ENCODE data around the gene MRLN. TPM values are rescaled to one million over a fixed set of nuclear protein-coding genes. Genes with fewer than 3 reads are reported as not detected.
"Not testable (repeated sequence)": the region's sequence is repeated elsewhere in the genome, so short reads cannot be mapped to it uniquely, and the experiment has no call there.

MRLN gene
- total RNA-seq, 3 donors from 2014 or later = 0.38 TPM; not detected in 2

DNA sequence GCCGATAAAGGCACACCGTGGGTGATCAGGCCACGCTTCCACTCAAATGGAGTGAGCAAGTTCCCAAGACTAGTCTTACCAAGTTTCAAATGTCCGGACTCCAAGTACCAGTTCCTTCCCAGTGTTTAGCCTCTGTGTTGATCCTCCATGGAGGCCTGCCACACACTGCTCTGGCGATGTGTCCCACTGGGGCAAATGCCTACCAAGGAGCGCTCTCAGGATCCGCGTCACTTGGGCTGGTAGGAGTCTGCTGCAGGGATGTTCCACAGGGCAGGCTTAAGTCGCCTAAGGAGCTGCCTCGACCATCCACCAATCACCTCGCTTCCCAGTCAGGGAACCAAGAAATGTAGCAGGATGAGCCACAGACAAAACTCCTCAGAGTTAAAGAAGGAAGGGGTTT is 17.4 kb upstream of the MRLN start:
- H3K4me1 Mint-ChIP-seq (ENCODE audit: low read depth) = no peaks in the 10 kb centered on the region
- ATAC-seq (no peak), DNase-seq (no peak)
- no peaks in the 10 kb centered on the region for H3K9me3 Mint-ChIP-seq
- H3K36me3 Mint-ChIP-seq (ENCODE audit: insufficient read depth) = no peaks in the 10 kb centered on the region
- H3K27me3 Mint-ChIP-seq (ENCODE audit: low read depth) = peaks cover 2% of the 10 kb centered on the region
- no peak overlapping the region for H3K4me3 Mint-ChIP-seq

DNA sequence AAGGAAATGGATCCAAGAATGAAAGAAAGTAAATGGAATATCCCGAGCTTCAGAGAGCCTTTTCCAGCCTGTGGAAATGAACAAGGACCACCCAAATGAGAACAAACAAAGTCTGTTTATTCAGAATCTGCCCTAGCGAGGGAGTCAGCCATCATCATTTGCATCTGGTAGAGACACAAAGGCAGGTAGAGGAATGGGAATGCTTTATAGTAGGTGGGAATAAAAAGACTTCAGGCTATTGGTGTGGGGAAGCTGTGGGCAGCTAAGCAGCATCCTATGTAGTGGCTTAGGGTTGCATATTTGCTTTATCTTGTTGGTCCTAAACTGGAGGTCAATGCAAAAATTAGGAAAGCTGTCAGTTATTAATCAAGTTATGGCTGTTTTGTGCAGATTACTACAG is 9.2 kb upstream of the MRLN start:
- no peak overlapping the region for H3K4me3 Mint-ChIP-seq
- H3K36me3 Mint-ChIP-seq (ENCODE audit: insufficient read depth) = no peaks in the 10 kb centered on the region
- H3K9me3 Mint-ChIP-seq = peaks cover 6% of the 10 kb centered on the region
- H3K4me1 Mint-ChIP-seq (ENCODE audit: low read depth) = no peaks in the 10 kb centered on the region
- H3K27me3 Mint-ChIP-seq (ENCODE audit: low read depth) = peaks cover 2% of the 10 kb centered on the region
- ATAC-seq = no peak
- no peak for DNase-seq

DNA sequence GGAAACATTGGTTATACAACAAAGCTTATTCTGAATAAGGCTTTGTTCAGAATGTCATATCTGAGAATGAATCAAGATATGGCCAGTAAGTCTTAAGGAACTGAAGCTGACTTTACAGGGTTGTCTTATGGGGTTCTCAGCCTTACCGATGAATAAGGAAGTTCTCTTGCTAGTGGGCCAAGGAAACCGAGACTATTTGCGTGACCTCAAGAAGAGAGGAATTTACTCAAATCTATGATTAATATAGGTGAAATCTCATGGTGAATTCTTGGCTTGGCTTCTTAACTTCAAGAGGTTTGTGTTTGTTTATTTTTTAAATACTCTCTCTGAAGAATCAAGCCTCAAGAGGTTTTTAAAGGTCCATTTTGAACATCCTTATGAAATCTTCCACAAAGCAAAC is 4.7 kb upstream of the MRLN start:
- DNase-seq (no peak), ATAC-seq (no peak)
- Mint-ChIP-seq H3K36me3 (ENCODE audit: insufficient read depth) (no peaks in the 10 kb centered on the region), H3K4me3 (no peak overlapping the region), H3K9me3 (peaks cover 6% of the 10 kb centered on the region), H3K4me1 (ENCODE audit: low read depth) (no peaks in the 10 kb centered on the region), H3K27me3 (ENCODE audit: low read depth) (no peaks in the 10 kb centered on the region)

GRCh38 chr10:59754951-59755350 is 1.7 kb upstream of the MRLN start:
- no peak for DNase-seq
- no peaks in the 10 kb centered on the region for H3K4me1 Mint-ChIP-seq (ENCODE audit: low read depth)
- H3K4me3 Mint-ChIP-seq = no peak overlapping the region
- no peak for ATAC-seq
- peaks cover 2% of the 10 kb centered on the region for H3K27me3 Mint-ChIP-seq (ENCODE audit: low read depth)
- no peaks in the 10 kb centered on the region for H3K36me3 Mint-ChIP-seq (ENCODE audit: insufficient read depth)
- no peaks in the 10 kb centered on the region for H3K9me3 Mint-ChIP-seq

- no peaks in the 10 kb centered on the region for H3K4me1 Mint-ChIP-seq (ENCODE audit: low read depth)
- no peak for DNase-seq
- no peaks in the 10 kb centered on the region for H3K9me3 Mint-ChIP-seq
- no peak overlapping the region for H3K4me3 Mint-ChIP-seq
- ATAC-seq = no peak
- peaks cover 2% of the 10 kb centered on the region for H3K27me3 Mint-ChIP-seq (ENCODE audit: low read depth)
- H3K36me3 Mint-ChIP-seq (ENCODE audit: insufficient read depth) = no peaks in the 10 kb centered on the region
Observed at GRCh38 chr10:59752278-59752940, 846 bp downstream of the MRLN start.

DNA sequence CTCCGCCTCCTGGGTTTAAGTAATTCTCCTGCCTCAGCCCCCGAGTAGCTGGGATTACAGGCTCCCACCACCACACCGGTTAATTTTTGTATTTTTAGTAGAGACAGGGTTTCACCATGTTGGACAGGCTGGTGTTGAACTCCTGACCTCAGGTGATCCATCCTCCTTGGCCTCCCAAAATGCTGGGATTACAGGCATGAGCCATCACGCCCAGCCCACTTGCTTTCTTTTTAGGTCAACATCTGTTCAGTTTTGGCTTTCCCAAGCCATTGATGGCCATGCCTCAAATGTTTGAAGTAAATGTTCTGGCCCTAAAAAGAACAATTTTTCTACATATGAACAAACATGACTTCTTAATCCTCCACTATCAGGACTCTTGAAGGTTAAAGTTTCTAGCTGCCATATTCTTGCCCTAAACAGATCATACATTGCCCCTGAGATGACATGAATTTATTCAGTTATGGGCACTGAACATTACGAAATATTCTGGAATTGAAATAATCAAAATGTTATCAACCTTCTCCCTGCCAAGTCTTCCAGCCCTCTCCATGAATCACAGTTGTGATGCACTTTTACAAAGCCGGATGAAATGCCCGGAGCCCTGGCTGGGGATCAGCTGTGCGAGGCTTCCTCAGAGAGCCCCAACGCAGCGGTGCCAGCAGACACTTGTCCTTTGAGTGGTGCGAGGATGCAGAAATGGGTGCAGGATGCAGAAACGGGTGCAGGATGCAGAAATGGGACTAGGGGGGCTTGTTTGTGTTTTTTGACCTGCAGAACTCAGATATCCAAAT is 2.9 kb downstream of the MRLN start:
- DNase-seq (no peak), ATAC-seq (no peak)
- Mint-ChIP-seq H3K9me3 (no peaks in the 10 kb centered on the region), H3K4me3 (no peak overlapping the region), H3K36me3 (ENCODE audit: insufficient read depth) (no peaks in the 10 kb centered on the region), H3K4me1 (ENCODE audit: low read depth) (no peaks in the 10 kb centered on the region), H3K27me3 (ENCODE audit: low read depth) (peaks cover 5% of the 10 kb centered on the region)

DNA sequence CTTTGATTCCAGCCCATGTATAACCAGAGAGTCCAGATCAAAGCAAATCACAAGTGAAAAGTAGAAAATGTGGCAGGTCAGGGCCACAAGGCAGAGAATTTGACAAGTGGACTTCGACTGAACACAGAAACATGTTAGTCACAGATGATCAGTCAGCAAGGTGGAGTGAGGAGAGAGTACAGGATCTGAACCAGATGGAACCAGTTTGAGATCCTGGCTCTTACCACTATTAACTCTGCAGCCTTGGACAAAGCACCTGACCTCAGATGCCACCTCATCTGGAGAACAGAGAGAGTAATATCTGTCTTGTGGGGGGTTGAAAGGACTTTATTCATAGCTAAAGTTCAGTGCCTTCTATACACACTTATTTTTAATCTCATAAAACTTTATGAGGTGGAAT is 4.4 kb downstream of the MRLN start:
- no peak overlapping the region for H3K4me3 Mint-ChIP-seq
- no peak for ATAC-seq
- no peaks in the 10 kb centered on the region for H3K9me3 Mint-ChIP-seq
- peaks cover 5% of the 10 kb centered on the region for H3K27me3 Mint-ChIP-seq (ENCODE audit: low read depth)
- DNase-seq = no peak
- H3K36me3 Mint-ChIP-seq (ENCODE audit: insufficient read depth) = no peaks in the 10 kb centered on the region
- no peaks in the 10 kb centered on the region for H3K4me1 Mint-ChIP-seq (ENCODE audit: low read depth)

DNA sequence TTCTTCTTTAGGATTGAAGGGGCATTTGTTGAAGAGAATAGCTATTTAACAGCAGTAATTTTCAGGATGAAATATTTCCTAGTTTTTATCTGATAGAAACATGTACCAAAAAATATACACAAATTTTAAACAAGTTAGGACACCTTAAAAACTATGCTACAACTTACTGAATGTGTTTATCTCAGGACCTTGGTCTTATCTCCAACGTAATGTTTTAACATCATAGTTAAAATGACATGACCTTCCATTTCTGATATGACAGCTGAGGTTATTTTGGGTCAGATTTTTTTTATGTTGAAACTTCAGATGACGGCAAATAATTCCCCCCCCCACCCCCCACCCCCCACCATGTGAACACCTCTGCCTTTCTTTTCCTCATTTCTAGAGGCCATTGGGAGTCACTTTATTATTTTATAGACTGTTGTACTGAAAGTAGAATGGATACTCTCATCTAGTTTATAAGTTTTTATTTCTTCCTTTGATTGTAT is 8.0 kb downstream of the MRLN start:
- no peak overlapping the region for H3K4me3 Mint-ChIP-seq
- H3K9me3 Mint-ChIP-seq = no peaks in the 10 kb centered on the region
- no peaks in the 10 kb centered on the region for H3K36me3 Mint-ChIP-seq (ENCODE audit: insufficient read depth)
- no peak for ATAC-seq
- H3K4me1 Mint-ChIP-seq (ENCODE audit: low read depth) = no peaks in the 10 kb centered on the region
- DNase-seq = no peak
- peaks cover 2% of the 10 kb centered on the region for H3K27me3 Mint-ChIP-seq (ENCODE audit: low read depth)

DNA sequence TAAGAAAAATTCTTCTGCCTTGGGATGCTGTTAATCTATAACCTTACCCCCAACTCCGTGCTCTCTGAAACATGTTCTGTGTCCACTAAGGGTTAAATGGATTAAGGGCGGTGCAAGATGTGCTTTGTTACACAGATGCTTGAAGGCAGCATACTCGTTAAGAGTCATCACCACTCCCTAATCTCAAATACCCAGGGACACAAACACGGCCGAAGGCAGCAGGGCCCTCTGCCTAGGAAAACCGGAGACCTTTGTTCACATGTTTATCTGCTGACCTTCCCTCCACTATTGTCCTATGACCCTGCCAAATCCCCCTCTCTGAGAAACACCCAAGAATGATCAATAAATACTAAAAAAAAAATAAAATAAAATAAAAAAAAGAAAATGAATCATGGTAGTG is 8.5 kb downstream of the MRLN start:
- H3K36me3 Mint-ChIP-seq (ENCODE audit: insufficient read depth); H3K4me3 Mint-ChIP-seq; H3K27me3 Mint-ChIP-seq (ENCODE audit: low read depth); ATAC-seq; H3K4me1 Mint-ChIP-seq (ENCODE audit: low read depth); DNase-seq; H3K9me3 Mint-ChIP-seq: not testable (repeated sequence)

DNA sequence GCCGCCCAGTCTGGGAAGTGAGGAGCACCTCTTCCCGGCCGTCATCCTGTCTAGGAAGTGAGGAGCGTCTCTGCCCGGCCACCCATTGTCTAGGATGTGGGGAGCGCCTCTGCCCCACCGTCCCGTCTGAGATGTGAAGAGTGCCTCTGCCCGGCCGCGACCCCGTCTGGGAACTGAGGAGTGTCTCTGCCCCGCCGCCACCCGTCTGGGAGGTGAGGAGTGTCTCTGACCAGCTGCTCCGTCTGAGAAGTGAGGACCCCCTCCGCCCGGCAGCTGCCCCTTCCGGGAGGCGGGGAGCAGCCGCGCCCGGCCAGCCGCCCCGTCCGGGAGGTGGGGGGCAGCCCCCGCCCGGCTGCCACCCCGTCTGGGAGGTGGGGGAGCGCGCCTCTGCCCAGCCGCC is 9.1 kb downstream of the MRLN start:
- H3K4me3 Mint-ChIP-seq; H3K36me3 Mint-ChIP-seq (ENCODE audit: insufficient read depth); ATAC-seq: not testable (repeated sequence)

DNA sequence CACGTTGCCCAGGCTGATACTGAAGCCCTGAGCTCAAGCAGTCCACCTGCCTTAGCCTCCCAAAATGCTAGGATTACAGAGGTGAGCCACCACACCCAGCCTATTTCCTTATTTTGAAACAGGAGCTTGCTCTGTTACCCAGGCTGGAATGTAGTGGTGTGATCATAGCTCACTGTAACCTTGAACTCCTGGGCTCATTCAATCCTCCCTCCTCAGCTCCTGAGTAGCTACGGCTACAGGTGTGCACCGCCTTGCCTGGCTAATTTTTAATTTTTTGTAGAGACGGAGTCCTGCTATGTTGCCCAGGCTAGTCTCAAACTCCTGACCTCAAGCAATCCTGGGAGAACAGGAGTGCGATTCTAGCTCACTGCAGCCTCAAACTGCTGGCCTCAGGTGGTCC is 11.7 kb downstream of the MRLN start:
- no peaks in the 10 kb centered on the region for H3K9me3 Mint-ChIP-seq
- no peak overlapping the region for H3K4me3 Mint-ChIP-seq
- no peaks in the 10 kb centered on the region for H3K36me3 Mint-ChIP-seq (ENCODE audit: insufficient read depth)
- no peak for DNase-seq
- H3K27me3 Mint-ChIP-seq (ENCODE audit: low read depth) = peaks cover 4% of the 10 kb centered on the region
- ATAC-seq = no peak
- no peaks in the 10 kb centered on the region for H3K4me1 Mint-ChIP-seq (ENCODE audit: low read depth)

More for the DNA sequence above, 9.1 kb downstream of the MRLN start:
- not testable (repeated sequence) for H3K9me3 Mint-ChIP-seq; DNase-seq; H3K4me1 Mint-ChIP-seq (ENCODE audit: low read depth); H3K27me3 Mint-ChIP-seq (ENCODE audit: low read depth)

- Mint-ChIP-seq H3K4me3 (no peak overlapping the region), H3K36me3 (ENCODE audit: insufficient read depth) (no peaks in the 10 kb centered on the region), H3K27me3 (ENCODE audit: low read depth) (peaks cover 4% of the 10 kb centered on the region), H3K4me1 (ENCODE audit: low read depth) (no peaks in the 10 kb centered on the region), H3K9me3 (no peaks in the 10 kb centered on the region)
- no peak for DNase-seq
- ATAC-seq = no peak
Observed at GRCh38 chr10:59741048-59741447, 12.2 kb downstream of the MRLN start.

GRCh38 chr10:59736749-59737148 is 16.5 kb downstream of the MRLN start:
- DNase-seq = no peak
- H3K27me3 Mint-ChIP-seq (ENCODE audit: low read depth) = peaks cover 7% of the 10 kb centered on the region

GRCh38 chr10:59735296-59735695 is 18.0 kb downstream of the MRLN start:
- Mint-ChIP-seq H3K4me1 (ENCODE audit: low read depth) (no peaks in the 10 kb centered on the region), H3K36me3 (ENCODE audit: insufficient read depth) (no peaks in the 10 kb centered on the region), H3K4me3 (no peak overlapping the region), H3K27me3 (ENCODE audit: low read depth) (peaks cover 7% of the 10 kb centered on the region), H3K9me3 (no peaks in the 10 kb centered on the region)
- DNase-seq = no peak
- no peak for ATAC-seq

More at GRCh38 chr10:59736749-59737148, 16.5 kb downstream of the MRLN start:
- H3K4me1 Mint-ChIP-seq (ENCODE audit: low read depth) = no peaks in the 10 kb centered on the region
- ATAC-seq = no peak
- H3K36me3 Mint-ChIP-seq (ENCODE audit: insufficient read depth) = no peaks in the 10 kb centered on the region
- H3K4me3 Mint-ChIP-seq = no peak overlapping the region
- no peaks in the 10 kb centered on the region for H3K9me3 Mint-ChIP-seq

DNA sequence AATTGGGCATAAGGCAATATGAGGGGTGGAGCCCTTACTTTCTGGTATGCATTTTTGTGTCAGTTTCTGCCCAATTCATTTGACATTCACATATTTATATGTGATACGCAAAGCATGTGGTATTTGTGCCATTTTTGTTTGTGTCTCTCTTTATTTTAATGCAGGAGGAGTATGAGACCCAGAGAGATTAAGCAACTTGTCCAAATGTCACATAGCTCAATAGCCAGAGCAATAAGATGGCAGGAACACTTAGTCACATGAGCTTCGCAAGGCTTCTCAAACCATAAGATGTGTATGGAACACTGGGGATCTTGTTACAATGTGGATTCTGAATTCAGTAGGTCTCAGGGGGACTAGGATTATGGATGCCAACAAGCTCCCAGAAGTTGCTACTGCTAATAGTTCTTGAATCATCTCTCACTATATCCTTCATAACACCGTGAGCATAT is 19.2 kb downstream of the MRLN start:
- Mint-ChIP-seq H3K4me3 (no peak overlapping the region), H3K4me1 (ENCODE audit: low read depth) (no peaks in the 10 kb centered on the region), H3K27me3 (ENCODE audit: low read depth) (peaks cover 7% of the 10 kb centered on the region), H3K9me3 (no peaks in the 10 kb centered on the region), H3K36me3 (ENCODE audit: insufficient read depth) (no peaks in the 10 kb centered on the region)
- DNase-seq = no peak
- no peak for ATAC-seq
